Activated gamma-delta T cell treated with anti-CD3 and anti-CD28 coated beads, Interleukin-2, amount 50 U/mL, for 16 hours (primary cell): Measurements from ENCODE around the gene PRPSAP1.
"Not testable (repeated sequence)": the region's sequence is repeated elsewhere in the genome, so short reads cannot be mapped to it uniquely, and the experiment has no call there.

Experiments
- DNase-seq: peaks from one replicate; pipeline ENCODE4 v3.0.0-alpha.2; 2020; ENCODE audit warnings: low read depth

The PRPSAP1 gene

GRCh38 chr17:76359776-76360175 lies 6.1 kb upstream of the PRPSAP1 start:
- not testable (repeated sequence) for DNase-seq

- DNase-seq: no peak
Observed at GRCh38 chr17:76359375-76359774, 5.7 kb upstream of the PRPSAP1 start.

DNA sequence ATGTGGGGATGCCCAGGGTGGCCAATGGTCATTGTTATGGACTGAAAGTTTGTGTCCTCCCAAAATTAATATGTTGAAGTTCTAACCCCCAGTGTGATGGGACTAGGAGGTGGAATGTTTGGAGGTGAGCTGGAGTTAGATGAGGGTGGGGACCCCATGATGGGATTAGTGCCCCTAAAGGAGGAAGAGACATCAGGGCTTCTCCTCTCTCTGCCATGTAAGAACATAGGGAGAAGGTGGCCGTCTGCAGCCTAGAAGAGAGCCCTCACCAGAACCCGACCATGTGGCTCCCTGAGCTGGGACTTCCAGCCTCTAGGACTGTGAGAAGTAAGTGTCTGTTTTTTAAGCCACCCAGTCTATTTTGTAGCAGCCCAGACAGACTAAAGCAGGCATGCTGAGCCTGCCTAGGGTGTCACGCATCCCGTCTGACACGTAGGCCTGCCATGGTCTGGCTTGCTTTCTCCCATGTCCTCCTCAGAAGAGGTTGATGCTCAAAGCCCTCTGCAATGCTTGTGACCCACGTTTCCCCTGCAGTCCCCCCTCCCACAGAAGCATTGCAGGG lies 4.0 kb upstream of the PRPSAP1 start:
- no peak for DNase-seq

DNA sequence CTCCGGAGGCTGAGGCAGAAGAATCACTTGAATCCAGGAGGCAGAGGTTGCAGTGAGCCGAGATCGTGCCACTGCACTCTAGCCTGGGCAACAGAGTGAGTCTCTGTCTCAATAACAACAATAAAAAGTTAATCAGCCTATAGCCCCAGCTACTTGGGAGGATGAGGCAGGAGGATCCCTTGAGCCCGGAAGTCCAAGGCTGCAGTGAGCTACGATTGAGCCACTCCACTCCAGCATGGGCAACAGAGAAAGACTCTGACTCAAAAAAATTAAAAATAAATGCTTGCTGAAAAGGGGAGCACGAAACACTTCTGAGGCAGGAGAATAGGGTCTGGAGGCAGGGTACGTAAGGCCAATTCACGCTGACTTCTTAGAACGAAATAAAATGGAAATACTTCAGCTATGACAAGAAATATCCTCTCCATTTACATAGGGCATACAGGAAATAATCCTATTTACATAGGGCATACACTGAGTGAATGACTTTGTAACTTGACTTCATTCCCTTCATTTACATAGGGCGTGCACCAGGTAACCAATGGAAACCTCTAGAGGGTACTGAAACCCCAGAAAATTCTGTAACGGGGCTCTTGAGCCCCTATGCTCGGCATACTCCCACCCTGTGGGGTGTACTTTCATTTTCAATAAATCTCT lies 3.2 kb upstream of the PRPSAP1 start:
- DNase-seq: no peak

- no peak for DNase-seq
Observed at GRCh38 chr17:76354747-76355310, 1.1 kb upstream of the PRPSAP1 start.

DNA sequence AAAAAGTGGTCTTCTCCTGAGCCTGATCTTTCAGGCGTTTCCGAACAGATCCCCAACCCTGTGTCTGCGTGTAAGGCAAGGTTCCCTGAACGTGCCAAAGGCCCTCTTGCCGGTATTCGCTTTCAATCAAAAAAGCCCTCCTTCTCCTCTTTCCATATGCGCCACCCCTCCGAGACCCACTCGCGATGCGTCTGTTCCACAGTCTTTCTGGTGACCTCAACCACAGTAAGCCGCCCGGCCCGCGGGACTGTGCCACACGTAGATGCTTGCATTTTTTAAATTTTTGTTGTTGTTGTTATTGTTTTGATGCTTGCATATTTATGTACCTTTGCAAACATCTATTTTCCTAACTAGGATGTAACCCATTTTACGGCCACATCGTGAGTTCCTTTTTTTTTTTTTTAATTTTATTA lies 607 bp upstream of the PRPSAP1 start:
- DNase-seq: no peak

DNA sequence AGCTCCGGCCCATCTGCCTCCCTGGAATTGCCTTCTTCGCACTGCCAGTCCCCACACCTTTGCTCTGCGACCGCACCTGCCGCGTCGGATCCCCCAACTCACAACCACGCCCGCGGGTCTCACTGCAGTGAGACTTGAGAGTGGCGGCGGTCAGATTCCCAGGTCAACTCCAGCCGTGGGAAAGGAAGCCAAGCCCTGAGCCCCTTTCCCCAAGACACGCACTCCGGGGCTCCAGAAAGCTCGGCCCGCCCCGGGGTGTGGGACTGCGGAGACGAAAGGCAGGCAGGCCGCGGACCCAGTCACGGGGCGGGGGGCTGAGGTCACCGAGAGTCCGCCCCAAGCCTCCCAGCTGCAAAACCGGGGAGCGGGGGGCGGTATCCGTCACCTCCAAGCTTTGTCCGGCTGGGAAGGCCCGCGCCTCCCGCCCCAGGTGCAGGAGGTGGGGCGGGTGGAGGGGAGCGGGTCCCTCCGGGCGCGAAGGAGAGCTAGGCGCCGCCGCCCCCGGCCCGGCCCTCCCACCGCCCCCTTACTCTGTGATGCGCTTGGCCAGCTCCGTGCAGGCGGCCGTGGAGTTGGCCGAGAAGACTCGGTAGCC lies 615 bp downstream of the PRPSAP1 start:
- no peak for DNase-seq

GRCh38 chr17:76351526-76352071 lies 2.1 kb downstream of the PRPSAP1 start:
- DNase-seq: no peak

DNA sequence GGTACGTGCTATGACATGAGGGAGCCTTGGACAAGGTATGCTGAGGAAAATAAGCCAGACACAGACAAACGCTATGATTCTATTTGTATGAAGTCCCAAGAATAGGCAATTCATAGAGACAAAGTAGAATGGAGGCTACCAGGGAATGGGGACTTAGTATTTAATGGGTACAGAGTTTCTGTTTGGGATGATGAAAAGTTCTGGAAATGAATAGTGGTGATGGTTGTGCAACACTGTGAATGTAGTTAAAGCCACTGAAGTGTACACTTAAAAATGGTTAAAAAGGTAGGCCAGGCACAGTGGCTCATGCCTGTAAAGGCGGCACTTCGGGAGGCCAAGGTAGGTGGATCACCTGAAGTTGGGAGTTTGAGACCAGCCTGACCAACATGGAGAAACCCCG lies 3.3 kb downstream of the PRPSAP1 start:
- no peak for DNase-seq

DNA sequence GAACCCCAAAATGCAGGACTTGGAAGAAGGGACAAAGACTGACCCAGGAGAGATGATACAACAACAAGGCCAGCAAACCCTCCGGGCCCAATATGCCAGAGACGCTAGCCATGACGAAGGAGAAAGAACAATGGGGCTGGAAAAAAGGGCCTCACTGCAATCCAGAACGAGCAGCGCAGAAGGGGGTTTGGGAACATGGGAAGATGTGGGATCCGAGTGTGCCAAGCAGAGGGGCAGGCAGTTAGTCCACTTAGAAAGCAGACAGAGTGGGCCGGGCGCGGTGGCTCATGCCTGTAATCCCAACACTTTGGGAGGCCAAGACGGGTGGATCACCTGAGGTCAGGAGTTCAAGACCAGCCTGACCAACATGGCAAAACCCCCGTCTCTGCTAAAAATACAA lies 6.8 kb downstream of the PRPSAP1 start:
- DNase-seq: not testable (repeated sequence)

- DNase-seq: no peak
Observed at GRCh38 chr17:76345377-76345974, 8.2 kb downstream of the PRPSAP1 start.

- DNase-seq: no peak
Observed at GRCh38 chr17:76343106-76343505, 10.6 kb downstream of the PRPSAP1 start.

DNA sequence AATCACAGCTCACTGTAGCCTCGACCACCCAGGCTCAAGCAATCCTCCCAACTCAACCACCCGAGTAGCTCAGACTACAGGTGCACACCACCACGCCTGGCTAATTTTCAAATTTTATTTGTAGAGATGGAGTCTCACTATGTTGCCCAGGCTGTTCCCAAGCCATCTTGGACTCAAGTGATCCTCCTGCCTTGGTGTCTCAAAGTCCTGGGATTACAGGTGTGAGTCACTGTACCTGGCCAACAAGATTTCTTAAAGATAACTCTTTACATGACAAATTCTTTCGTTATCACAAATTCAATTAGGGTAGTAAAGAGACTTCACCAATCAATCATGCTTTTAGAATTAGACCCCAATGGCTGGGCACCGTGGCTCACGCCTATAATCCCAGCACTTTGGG lies 12.4 kb downstream of the PRPSAP1 start:
- DNase-seq: no peak

- no peak for DNase-seq
Observed at GRCh38 chr17:76337413-76337777, 16.3 kb downstream of the PRPSAP1 start.

GRCh38 chr17:76336756-76337412 lies 16.8 kb downstream of the PRPSAP1 start:
- DNase-seq: no peak

GRCh38 chr17:76335716-76336381 lies 17.9 kb downstream of the PRPSAP1 start:
- no peak for DNase-seq

DNA sequence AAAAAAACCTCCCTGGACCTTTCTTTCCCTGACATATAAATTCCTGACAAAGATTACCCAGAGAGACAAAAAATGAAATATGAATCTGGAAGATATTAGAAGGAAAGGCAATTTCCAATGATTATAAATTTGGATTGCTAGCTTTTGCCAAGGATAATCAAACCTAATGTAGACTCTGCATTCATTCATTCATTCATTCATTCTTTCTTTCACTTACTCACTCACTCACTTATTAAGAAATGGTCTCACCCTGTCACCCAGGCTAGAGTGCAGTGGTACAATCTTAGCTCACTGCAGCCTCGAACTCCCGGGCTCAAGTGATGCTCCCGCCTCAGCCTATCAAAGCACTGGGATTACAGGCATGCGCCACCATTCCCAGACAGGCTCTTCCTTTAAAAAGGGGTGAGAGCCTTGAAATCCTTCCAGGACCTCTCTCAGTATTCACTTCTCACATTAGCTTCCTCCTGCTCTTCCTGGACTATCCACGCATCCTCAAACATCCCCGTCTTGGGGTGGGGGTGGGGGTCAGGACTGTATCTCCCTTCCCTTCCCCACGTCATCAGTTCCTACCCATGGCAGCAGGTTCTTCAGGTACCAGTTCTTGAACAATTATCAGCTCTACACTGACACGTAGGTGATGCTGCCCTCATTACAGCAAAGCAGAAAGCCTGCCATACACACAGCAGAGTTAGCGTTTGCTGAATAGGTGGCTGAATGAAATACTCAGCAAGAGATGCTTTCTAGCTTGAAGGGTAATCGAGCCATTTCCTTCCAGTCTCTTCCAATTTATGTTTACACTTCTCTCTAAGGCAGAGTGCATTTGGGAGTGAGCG lies 19.8 kb downstream of the PRPSAP1 start:
- no peak for DNase-seq

GRCh38 chr17:76331083-76331482 lies 22.6 kb downstream of the PRPSAP1 start:
- no peak for DNase-seq

DNA sequence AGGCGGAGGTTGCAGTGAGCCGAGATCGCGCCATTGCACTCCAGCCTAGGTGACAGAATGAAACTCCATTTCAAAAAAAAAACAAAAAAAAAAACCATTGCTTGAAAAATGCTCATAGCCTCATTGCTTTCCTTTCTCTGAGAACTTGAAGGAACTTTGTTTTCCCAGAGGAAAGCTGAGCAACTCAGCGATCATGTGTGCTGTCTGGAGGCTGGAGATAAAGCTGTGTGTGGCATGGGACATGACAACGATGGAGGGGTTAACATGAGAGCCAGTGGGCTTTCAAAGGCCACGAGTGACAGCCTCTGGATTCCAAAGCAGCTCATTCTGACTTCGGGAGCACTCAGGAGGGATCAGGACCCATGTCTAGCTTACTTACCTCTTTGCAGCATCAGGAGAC lies 24.1 kb downstream of the PRPSAP1 start:
- DNase-seq: no peak

DNA sequence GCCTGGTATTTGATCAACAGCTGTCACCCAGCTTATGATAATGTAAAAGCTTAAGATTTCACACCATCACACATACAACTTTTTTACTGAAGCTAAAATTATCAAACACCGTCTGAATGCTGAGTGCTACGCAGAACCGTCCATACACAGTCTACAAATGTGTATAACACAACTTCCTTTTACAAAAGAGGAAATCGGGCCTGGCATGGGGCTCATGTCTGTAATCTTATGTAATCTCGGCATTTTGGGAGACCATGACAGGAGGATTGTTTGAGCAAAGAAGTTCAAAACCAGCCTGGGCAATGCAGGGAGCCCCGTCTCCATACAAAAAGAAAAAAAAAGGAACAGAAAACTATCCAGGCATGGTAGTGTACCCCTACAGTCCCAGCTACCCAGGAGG lies 26.0 kb downstream of the PRPSAP1 start:
- DNase-seq: no peak

GRCh38 chr17:76326306-76326705 lies 27.4 kb downstream of the PRPSAP1 start:
- DNase-seq: no peak
